NAMALWA (cell line): ENCODE data around the gene SUGCT.

Source experiments
- DNase-seq: peaks from one replicate; pipeline ENCODE4 v3.0.0-alpha.2; 2015; ENCODE audit warnings: low spot score

Gene SUGCT

GRCh38 chr7:40723829-40724228, 589.0 kb downstream of the SUGCT start:
- no peak for DNase-seq

DNA sequence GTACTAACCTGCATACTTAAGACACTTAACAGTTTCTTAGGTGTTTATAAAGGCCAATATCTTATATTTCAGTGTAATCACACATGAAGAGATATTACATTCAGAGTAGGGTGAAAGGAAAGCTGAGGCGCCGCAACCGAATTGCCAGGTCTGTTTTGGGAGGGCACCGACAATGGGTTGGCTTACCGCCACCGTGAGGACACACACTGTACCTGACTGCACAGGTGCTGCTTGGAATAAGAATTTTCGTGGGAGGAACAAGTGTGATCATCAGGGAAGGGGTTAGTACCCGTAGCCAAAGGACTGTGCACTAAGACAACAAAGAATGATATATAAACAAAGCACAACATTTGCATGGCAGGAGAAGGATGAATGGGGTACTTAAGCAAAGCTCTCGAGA, 591.8 kb downstream of the SUGCT start:
- DNase-seq: no peak

- no peak for DNase-seq
Observed at GRCh38 chr7:40733114-40733513, 598.3 kb downstream of the SUGCT start.

DNA sequence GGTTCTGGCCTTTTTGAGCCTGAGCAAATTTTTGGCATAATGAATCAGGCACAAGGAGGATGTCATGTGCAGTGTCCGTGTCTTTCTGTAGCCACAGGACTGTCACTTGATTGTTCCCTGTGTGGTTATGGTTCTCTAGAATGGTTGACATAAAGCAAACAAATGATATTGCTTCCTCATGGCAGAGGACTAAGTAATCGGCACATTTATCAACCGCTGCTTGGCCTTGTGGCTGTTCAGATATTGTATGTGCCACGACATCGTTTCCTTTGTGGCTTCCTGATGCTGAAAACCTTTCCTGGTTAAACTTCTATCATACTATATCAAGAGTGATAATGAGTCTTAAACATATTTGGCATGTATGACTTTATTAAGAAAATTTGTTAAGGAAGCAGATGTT, 598.8 kb downstream of the SUGCT start:
- no peak for DNase-seq

DNA sequence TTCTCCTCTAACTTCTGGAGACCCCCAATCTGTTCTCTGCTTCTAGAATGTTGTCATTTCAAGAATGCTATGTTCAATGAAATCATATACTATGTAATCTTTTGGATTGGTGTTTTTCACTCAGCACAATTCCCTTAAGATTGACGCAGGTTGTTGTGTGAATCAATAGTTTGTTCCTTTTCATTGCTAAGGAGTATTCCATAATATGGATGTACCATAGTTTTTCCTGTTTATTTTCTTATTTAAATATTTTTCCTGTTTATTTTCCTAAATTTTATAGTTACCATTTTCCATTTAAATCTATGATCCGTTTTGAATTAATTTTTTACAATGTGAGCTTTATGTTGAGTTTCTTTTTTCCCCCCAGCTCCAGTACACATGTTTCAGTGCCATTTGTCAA, 604.5 kb downstream of the SUGCT start:
- no peak for DNase-seq

DNA sequence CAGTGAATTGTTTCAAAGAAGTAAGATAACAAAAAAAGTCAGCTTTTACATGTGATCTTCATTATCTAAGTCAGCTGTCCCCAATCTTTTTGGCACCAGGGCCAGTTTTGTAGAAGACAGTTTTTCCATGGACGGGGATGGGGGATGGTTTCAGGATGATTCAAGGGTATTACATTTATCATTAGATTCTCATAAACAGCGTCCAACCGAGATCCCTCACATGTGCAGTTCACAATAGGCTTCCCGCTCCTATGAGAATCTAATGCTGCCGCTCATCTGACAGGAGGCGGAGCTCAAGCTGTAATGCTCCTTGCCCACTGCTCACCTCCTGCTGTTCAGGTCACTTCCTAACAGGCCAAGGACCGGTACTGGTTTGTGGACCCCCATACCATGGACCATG, 607.5 kb downstream of the SUGCT start:
- no peak for DNase-seq

- no peak for DNase-seq
Observed at GRCh38 chr7:40746841-40747556, 612.2 kb downstream of the SUGCT start.

- no peak for DNase-seq
Observed at GRCh38 chr7:40747856-40748255, 613.1 kb downstream of the SUGCT start.

GRCh38 chr7:40749877-40750276, 615.1 kb downstream of the SUGCT start:
- DNase-seq: no peak

DNA sequence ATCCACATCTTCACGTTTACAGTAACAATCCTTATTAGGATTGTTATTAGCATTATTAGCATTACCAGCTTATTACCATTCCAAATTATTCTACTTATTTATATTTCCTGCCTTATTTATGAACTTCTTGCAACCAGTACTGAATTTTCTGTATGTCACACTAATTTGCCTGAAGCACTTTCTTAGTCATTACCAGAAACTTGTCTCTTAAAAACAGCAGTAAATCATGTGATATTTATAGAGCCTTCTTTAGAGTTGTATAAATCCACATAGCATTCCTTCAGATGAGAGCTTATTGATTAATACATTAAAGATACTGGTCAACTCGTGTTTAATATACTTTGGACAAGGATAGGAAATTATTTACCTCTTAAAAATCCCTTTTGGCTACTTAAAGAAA, 618.6 kb downstream of the SUGCT start:
- no peak for DNase-seq

- DNase-seq: no peak
Observed at GRCh38 chr7:40755438-40755837, 620.6 kb downstream of the SUGCT start.

GRCh38 chr7:40757109-40757508, 622.3 kb downstream of the SUGCT start:
- DNase-seq: no peak

DNA sequence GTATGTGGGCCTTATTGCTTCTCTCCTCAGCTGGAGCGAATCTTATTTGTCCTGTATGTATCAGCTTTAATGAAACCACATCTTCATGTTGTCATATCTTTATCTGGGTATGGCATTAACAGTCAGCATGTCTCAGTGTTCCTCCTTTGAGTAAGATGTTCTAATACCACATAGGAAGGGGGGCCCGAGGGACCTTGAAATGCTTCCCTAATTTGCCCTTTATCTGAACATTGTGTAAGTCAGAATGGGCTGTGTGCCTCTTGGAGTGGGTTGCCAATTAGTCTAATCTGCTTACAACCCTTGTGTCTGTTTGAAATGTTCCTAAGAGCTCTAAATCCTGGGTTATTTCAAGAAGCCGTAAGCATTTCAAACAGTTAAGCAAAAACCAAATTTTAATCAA, 623.8 kb downstream of the SUGCT start:
- DNase-seq: no peak

GRCh38 chr7:40760293-40760964, 625.6 kb downstream of the SUGCT start:
- no peak for DNase-seq

DNA sequence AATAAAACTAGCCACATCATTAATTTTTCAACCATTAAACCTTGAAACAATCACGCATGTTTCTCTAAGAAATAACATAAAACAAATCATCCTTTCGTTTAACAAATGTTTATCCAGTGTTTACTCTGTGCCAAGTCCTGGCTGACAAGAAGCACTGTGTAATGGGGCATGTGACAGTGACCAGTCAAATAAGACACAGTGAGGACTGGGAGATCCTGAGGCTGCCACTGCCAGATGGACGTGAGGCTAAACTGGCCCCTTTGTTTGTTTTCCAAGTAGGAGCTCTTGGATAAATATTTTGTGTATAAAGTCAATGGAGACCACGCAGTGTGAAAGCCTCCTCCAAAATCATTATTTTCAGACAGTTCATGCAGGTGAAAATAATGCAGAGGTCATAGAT, 626.2 kb downstream of the SUGCT start:
- no peak for DNase-seq

GRCh38 chr7:40761762-40762560, 627.2 kb downstream of the SUGCT start:
- DNase-seq: no peak

DNA sequence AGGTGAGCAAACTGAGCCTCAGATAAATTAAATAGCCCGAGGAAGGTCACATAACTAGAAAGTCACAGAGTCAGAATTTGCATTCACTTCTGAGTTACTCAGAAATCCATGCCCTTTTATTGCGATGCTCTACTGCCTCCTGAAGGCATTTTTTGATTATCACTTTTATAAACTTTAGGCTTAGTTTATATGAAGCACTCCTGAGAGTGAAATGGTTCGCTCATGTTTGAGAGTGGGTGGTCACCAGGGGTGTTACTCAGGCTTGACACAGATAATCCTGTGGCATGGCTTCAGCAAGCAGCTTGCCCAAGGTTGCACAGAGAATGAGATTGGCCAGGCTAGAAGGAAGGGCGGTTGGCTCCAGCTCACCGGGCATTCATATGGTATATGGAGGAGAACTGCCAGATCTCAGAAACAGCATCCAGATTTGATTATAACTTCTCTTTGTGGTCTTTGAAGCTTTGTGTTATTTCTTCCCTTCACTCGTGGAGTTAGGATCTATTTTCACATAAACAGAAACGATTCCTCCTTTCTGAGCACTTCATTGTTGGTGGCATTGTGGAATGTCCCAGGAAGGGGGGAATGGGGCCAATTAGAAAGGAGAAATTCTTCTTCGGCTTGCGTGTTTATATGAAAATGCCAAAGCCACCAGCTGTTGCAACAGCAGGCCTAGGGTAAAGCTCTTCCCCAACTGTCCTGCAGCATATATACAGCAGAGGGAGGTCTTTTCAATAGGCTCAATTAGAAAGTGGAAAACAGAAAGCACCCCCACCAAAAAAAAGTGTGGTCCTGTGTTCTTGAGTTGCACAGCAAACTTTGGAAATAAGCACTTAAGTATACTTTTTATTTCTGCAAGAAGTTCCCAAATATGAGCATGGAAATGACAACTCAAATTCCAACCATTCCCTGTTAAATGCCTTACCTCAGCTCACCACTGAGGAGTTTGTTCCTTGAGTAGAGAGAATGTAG, 628.8 kb downstream of the SUGCT start:
- no peak for DNase-seq

- DNase-seq: peak; percentile 14
Observed at GRCh38 chr7:40765639-40766038, 630.8 kb downstream of the SUGCT start.

DNA sequence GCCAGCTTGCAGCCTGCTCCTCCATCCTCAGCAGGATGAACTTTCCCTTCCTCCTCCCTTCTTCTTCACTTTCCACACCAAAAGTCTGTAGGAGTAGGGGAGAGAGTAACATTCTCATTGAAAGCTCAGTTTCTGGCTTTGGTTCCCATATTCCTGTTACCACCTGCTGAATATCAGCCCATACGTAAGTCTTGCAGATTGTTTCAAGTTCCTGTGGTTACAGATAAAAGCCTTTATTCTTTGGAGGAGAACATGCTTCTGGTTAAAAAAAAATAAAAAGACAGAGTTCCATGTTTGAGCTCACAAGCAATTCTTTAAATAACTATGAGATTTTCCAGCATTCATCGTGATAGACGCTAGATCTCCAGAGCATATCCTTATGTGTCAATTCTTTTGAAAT, 637.3 kb downstream of the SUGCT start:
- no peak for DNase-seq

DNA sequence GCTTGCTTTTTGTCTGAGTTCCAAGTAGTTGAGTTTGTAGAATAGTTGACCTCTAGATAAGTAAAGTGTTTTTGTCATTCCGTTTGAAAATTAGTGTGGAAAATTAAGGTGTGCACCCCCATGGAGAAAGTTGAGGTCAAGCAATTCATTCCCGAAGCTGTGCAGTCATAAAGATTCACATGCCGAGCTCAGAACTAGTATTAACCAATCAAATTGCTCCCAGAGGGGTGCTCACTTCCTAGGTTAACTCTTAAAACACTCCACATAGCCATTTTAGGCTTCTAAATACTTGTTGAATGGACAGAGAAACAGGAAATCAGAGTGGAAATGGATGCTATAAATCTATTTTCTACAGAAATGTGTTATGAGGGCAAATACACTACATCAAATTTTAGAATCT, 638.9 kb downstream of the SUGCT start:
- DNase-seq: no peak

- no peak for DNase-seq
Observed at GRCh38 chr7:40775877-40776276, 641.1 kb downstream of the SUGCT start.

GRCh38 chr7:40777730-40778312, 643.0 kb downstream of the SUGCT start:
- no peak for DNase-seq
